GM18505 (cell line): Measurements from ENCODE around the gene TMCC3.
"Not testable (repeated sequence)": the region's sequence is repeated elsewhere in the genome, so short reads cannot be mapped to it uniquely, and the experiment has no call there.

Source experiments
- ATAC-seq: cut with Tn5 transposase; IDR thresholded peaks from one replicate; pipeline ENCODE4 v1.9.1; 2021; ENCODE audit not compliant: unreplicated experiment
- POLR2A ChIP-seq: IDR thresholded peaks from 4 replicates; pipeline ENCODE4 v1.6.1; 2011; ENCODE audit warnings: borderline replicate concordance; ENCODE audit not compliant: insufficient read depth, insufficient read length; ENCODE audit errors: extremely low read depth

The TMCC3 gene, protein sequence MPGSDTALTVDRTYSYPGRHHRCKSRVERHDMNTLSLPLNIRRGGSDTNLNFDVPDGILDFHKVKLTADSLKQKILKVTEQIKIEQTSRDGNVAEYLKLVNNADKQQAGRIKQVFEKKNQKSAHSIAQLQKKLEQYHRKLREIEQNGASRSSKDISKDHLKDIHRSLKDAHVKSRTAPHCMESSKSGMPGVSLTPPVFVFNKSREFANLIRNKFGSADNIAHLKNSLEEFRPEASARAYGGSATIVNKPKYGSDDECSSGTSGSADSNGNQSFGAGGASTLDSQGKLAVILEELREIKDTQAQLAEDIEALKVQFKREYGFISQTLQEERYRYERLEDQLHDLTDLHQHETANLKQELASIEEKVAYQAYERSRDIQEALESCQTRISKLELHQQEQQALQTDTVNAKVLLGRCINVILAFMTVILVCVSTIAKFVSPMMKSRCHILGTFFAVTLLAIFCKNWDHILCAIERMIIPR

GRCh38 chr12:94650143-94651056 is at the start of gene TMCC3:
TSS of gene TMCC3 (minus strand) at chr12:94650557. CDS start at chr12:94650430, 127 bp downstream.
- peak; percentile 14 for TF ChIP-seq POLR2A
- peak; percentile 79 for ATAC-seq

GRCh38 chr12:94699801-94700200 is 49.4 kb upstream of the TMCC3 start:
- ATAC-seq = no peak
- TF ChIP-seq POLR2A = no peak

GRCh38 chr12:94698578-94698977 is 48.2 kb upstream of the TMCC3 start:
- ATAC-seq = no peak
- TF ChIP-seq POLR2A = no peak

GRCh38 chr12:94697631-94698030 is 47.3 kb upstream of the TMCC3 start:
- no peak for TF ChIP-seq POLR2A
- no peak for ATAC-seq

DNA sequence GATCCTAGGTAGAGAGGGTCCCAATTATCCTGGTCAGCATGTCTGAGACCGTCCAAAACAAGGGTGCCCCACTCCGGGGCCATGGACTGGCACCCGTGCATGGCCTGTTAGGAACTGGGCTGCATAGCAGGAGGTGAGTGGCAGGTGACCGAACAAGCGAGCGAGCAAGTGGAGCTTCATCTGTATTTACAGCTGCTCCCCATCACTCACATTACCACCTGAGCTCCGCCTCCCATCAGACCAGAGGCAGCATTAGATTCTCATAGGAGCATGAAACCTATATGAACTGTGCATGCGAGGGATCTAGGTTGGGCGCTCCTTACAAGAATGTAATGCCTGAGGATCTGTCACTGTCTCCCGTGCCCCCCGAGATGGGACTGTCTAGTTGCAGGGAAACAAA is 44.4 kb upstream of the TMCC3 start:
- ATAC-seq = no peak
- TF ChIP-seq POLR2A = no peak

DNA sequence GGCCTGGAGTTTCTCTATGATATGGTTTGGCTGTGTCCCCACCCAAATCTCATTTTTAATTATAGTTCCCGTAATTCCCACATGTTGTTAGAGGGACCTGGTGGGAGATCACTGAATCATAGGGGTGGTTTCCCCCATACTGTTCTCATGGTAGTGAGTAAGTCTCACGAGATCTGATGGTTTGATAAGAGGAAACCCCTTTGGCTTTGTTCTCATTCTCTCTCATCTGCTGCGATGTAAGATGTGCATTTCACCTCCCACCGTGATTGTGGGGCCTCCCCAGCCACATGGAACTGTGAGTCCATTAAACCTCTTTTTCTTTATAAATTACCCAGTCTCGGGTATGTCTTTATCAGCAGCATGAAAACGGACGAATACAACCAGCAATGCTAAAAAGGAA is 42.5 kb upstream of the TMCC3 start:
- ATAC-seq = not testable (repeated sequence)

- TF ChIP-seq POLR2A = no peak
- no peak for ATAC-seq
Observed at GRCh38 chr12:94690198-94690771, 39.9 kb upstream of the TMCC3 start.

GRCh38 chr12:94689646-94690036 is 39.3 kb upstream of the TMCC3 start:
- no peak for ATAC-seq
- no peak for TF ChIP-seq POLR2A

DNA sequence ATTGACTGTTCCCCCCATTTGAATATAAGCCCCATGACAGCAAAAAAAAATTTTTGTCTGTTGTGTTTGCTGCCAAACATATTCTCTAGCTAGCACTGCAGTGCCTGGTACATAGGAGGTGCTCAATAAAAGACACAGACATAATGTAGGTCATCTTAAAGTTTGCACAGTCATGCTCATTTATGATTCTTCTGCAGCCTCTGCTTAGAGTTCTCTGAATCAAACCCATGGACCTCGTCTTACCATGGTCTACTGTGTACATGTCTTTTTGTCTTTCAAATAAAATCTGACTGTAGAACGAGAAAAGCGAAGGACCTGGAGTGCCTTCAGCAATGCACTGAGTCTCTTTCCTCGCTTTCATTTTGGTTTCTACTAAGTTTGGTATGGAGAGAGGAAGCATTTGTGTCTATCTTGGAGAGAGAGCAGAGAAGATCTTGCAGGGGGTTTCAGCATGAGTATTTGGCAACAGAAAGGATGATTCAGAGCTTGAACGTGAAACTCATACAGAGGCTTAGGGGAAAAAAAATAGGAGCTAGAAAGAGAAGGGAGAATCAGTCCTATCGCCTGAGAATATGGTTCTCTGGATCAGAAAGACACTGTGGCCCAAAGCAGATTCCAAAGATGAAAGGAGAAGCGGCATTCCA is 38.8 kb upstream of the TMCC3 start:
- ATAC-seq = peak; percentile 60
- no peak for TF ChIP-seq POLR2A

DNA sequence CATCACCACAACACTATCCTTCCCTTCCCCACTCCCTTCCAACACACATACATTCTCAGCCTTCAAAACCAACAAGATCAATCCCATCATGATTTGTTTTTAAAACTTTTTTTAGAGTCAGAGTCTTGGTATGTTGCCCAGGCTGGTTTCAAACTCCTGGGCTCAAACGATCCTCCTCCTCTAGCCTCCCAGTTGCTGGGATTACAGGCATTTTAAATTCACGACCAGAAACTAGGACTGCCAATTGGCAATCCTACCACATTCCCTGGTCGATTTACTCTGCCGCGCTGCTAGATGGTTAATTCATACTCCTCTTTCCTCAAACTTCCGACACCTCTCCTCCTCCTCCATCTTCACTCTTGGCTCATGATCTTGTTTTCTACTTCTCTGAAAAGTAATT is 37.5 kb upstream of the TMCC3 start:
- TF ChIP-seq POLR2A = no peak
- ATAC-seq = no peak

DNA sequence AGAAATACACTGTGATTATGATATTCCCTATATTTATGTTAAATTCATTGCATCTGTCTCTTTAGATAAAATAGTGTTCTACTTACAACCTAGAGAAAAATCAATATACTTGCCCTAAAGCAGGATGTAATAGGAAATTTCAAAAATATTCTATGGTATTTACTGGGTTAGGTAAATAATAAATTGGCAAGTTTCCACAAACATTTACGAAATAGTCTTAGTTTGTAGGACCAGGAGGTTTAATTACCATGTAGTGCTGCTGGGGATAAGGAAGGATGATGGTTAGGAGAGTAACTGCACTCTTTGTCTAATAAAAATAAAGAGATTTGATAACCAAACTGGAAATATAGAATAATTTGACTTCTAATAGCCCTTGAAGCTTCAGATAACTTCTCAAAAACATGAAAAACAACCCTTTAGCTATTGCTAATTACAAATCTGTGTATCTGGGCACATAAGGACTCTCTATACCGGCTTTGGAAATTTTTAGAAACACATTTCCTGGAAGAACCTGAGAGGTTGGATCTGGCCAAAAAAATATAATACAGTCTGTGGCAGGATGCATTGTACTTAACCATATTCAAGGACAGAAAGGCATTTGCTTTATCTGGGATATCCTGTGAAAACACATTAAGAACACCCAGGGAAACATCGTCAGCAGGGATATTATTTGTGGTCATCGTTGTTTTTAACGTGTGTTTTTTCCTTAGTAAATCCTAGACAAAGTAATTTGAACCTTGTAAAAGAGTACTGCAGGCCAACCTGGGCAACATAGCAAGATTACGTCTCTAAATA is 36.7 kb upstream of the TMCC3 start:
- TF ChIP-seq POLR2A = no peak
- ATAC-seq = no peak

DNA sequence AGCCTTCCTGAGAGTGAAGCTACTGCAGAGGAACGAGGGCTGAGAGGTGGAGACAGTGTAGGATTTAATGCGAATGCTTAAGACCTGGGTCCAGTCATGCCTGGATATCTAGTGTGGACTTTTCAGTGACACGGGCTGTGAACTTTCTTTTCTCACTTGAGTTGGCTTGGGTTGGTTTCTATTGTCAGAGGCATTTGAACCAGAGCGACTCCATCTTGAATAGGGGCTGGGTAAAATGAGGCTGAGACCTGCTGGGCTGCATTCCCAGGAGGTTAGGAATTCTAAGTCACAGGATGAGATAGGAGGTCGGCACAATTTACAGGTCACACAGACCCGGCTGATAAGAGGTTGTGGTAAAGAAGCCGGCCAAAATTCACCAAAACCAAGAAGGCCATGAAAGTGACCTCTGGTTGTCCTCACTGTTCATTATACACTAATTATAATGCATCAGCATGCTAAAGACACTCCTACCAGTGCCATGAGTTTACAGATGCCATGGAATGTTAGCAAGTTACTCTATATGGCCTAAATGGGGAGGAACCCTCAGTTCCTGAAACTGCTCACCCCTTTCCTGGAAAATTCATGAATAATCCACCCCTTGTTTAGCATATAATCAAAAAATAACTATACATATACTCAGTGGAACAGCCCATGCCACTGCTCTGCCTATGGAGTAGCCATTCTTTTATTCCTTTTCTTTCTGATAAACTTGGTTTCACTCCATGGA is 34.2 kb upstream of the TMCC3 start:
- TF ChIP-seq POLR2A = no peak
- ATAC-seq = no peak
